Measurements from ENCODE around the gene IST1.

Gene IST1

DNA sequence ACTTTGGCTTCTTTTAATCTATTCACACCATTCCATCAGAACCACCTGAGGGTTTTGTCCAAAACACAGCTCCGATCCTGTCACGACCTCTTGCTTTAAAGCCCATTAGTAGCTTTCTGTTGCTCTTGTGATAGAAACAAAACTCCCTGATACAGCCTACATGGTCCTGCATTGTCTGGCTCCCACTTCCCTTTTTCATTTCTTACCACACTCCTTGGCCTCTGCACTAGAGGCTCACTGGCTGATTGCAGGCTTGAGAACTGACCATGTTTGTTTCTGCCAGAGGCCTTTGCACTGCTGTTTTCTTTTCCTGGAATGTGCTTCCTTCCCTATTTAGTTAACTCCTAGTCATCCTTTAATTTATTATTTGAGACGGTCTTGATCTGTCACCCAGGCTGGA lies 23.7 kb downstream of the IST1 start:
- DNase-seq (ENCODE audit: low read depth in 2 of 2) = no peak

DNA sequence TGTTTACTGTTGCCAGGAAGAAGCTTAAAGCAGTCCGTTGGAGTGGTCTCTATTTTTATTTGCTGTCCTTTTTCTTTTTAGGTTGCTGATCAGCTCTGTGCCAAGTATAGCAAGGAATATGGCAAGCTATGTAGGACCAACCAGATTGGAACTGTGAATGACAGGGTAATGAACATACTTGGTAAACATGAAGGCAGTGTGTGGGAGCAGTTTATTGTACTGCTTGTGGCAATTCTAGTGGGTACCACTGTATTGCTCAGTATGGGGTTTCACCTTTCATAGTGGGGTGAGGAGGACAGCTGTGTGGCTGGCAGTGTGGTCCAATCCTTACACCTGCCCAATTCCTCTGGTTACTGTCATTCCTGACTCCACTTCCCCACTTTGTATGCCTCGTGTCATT lies 25.3 kb downstream of the IST1 start:
- DNase-seq (ENCODE audit: low read depth in 2 of 2) = no peak

DNA sequence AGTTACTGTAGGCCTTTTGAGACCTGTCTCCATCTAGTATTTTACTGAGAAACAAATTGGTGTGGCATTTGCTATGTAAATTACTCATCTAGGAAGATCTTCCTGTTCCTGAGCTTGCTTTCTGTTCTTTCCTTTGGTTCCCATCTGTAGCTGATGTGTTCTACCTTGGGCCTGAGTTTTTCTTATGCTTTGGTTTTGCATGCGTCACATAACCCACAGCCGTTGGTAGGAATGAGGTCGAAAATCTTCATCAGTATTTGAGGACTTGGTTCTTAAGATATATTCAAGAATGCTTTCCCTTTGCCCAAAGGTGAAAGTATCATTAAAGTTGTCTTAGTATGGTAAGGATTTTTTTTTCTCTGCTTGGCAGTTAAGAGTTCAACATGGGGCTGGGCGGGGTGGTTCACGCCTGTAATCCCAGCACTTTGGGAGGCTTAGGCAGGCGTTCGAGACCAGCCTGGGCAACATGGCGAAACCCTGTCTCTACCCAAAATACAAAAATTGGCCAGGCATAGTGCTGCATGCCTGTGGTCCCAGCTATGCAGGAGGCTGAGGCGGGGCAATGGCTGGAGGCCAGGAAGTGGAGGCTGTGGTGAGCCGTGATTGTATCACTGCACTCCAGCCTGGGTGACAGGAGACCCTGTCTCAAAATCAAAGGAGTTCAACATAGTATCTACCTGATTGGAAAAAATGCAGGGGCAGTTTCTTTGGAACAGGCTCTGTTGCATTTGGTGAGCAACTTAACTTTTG lies 28.8 kb downstream of the IST1 start:
- DNase-seq (ENCODE audit: low read depth in 2 of 2) = no peak

DNA sequence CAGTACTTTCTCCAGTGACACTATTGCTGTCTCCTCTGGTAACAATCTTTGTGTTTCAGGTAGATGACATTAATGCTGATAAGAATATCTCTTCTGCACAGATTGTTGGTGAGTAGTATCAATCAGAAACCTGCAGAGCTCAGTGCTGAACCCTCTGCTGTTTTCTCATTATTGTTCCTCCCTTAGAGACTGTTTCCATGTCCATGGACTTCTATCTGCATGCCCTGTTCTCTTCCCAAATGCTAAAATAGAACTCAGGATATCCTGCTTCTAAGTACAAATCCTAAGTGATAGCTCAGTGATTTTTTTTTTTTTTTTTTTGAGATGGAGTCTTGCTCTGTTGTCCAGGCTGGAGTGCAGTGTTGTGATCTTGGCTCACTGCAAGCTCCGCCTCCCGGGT lies 29.4 kb downstream of the IST1 start:
- no peak for DNase-seq (ENCODE audit: low read depth in 2 of 2)

DNA sequence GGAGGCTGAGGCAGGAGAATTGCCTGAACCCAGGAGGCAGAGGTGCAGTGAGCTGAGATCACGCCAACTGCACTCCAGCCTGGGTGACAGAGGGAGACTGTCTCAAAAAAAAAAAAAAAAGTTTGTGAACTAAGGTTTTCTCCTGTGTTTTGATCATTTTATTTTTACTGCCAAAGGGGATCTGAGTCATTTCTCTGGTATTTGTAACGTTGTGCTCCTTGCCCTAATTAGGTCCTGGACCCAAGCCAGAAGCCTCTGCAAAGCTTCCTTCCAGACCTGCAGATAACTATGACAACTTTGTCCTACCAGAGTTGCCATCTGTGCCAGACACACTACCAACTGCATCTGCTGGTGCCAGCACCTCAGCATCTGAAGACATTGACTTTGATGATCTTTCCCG lies 32.1 kb downstream of the IST1 start:
- no peak for DNase-seq (ENCODE audit: low read depth in 2 of 2)

DNA sequence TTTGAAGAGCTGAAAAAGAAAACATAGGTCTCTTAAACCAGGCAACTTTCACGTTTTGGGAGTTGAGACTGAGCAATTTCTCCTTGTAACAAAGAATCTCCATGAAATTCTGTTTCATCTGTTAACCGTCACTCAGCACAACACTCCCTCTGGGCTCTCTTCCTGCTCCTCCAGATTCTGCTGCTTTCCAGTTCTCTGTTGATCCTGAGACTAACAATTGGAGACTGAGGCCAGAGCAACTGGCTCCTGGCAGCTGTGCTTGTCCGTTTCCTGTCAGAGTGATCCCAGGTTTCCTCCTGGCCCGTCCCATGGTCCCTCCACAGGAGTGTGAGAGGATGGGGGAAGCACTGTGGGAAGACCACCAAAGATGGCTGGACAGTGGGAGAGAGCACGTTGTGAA lies 32.5 kb downstream of the IST1 start:
- DNase-seq (ENCODE audit: low read depth in 2 of 2) = no peak

DNA sequence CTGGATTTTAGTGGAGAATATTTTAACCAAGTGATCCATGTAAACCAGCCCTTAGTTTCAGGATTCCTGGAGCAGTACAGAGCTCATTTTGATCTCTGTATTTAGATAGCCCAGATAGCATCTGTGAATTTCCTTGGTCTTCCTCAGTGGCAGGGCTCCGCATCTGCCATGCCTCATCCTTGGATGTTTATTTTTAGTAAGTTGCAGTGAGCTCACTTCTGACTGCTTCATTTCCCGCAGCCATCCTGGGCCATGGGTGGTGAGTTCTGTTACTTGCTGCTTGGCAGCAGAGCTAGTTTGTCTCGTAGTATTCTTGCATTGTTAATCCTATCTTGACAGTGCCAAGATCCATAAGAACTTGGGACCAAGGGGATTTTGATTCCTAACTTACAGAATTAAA lies 33.7 kb downstream of the IST1 start:
- no peak for DNase-seq (ENCODE audit: low read depth in 2 of 2)

DNA sequence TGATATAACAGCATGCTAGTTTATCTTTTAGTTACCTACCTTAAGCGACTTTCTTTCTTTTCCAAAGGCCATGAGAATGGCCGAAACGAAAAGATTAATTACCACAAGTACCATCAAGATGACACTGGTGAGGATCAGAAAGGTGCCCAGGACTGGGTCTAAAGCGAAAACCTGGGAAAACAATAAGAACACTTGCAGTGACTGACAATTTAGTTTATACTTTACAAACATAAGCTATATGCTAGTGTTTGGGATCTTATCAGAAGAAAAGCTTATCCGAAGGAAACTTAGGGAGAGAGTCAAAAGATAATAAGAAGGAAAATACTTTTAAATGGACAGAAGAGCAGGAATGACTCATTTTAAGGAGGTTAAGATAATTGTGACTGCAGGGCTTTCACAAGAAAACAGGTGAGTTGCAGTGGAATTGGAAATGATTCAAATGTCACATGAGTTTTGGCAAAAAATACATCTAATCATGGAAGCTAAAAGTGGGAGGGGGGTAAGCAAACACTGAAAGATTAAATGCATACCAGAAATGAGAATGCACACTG lies 34.8 kb downstream of the IST1 start:
- no peak for DNase-seq (ENCODE audit: low read depth in 2 of 2)

DNA sequence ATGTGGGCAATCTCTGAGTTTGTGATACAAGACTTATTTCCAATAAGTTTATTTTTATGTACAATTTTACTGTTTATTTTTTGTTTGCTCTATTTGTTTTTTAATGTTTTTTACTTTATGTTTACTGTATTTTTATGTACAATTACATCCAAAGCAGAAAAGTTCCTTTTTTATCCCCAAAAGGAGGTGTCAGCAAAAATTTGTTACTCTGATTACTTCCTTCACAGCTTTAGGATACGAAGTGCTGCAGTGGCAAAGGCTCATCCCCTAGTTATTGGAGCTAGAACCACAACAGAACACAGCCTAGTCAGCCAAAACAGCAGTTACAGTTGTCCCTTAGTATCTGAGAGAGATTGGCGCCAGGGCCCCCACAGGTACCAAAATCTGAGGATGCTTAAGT lies 35.7 kb downstream of the IST1 start:
- no peak for DNase-seq (ENCODE audit: low read depth in 2 of 2)

DNA sequence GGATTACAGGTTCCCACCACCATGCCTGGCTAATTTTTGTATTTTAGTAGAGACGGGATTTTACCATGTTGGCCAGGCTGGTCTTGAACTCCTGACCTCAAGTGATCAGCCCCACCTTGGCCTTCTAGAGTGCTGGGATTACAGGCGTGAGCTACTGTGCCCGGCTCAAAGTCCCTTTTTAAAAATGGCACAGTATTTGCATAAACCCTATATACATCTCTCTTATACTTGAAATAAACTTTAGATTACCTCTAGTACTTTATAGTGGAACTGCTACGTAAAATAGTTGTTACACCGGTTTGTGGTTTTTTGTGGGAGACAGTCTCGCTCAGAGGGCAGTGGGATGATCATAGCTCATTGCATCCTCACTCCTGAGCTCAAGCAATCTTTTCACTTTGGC lies 36.3 kb downstream of the IST1 start:
- DNase-seq (ENCODE audit: low read depth in 2 of 2) = no peak

DNA sequence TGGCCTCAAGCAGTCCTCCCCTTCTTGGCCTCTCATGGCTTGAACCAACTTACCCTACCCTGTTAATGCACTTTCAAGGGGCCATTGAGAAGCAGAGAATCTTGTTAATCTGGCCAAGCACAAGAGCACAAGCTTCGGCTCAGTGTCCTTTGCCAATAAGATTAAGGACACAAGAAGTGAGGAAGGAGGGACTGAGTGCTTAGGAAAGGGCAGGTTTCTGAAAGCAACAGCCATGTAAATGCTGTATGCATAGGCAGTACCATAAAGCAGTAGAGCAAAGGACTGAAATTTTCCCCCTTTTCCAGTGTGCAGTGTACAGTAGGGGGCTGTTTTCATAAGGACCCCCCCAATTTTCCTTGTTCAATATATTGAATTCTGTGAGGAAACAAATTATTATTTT lies 37.7 kb downstream of the IST1 start:
- DNase-seq (ENCODE audit: low read depth in 2 of 2) = no peak

DNA sequence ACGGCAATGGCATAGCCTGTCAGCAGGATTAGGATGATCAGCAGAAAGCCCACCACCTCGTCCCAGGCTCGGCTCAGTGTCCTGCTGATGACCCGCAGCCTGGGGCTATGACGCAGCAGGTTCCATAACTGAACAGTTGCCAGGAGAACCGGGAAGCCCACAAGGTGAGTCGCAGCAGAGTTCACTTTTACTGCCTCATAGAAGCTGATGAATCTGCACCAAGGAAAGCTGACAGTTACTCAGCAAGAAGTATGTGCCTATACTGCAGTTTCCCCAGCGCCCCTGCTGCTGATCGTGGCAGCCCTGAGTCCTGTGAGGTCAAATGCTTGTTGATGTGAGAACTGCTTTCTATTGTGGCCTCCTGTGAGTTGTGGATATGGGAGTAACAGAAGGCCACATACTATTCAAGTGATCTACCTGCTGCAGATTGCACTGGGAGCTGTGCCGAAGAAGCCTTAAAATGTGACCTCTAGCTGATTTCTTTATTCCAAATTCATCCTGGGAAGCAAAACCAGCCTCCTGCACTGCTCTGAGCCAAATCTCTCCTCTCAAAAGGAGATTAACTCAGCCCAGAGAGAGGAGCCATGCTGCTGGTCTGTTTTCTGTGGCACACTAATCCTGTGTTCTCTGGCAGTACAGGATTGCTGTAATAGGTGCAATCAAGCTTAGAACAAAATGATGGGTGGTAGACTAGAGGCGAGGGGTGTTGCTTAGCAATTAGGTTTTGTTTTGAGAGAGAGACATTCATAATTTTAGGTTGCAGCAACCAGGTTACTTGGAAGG lies 38.8 kb downstream of the IST1 start:
- no peak for DNase-seq (ENCODE audit: low read depth in 2 of 2)

DNA sequence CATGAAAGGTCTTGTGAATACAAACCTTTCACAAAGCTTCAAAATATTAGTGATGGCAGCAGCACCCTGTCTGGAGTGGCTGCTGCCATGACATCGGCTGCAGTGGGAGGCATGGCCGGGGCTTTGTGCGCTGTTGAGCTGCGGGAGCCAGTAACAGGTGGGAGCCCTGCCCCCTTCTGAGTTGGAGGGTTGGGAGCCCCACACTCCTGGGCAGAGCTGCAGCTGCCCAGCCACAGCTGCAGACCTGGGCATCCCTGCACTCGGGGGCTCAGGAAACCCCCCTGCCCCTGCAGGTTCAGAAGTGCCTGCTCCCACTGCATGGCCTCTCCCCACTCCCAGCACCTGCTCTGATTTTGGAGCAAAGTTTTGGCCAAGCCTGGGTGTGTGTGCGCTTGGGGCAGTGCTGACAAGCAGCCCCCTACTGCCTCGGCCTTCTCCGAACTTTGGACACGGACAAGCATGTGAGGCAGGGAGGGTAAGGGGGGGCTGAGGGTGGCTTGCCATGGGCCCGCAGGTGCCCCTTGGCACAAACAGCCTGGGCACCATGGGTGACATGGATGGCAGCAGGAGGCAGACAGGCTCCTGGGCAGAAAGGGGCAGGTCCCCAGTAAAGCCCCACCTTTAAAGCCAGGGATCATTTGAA lies 42.7 kb downstream of the IST1 start:
- DNase-seq (ENCODE audit: low read depth in 2 of 2) = no peak

DNA sequence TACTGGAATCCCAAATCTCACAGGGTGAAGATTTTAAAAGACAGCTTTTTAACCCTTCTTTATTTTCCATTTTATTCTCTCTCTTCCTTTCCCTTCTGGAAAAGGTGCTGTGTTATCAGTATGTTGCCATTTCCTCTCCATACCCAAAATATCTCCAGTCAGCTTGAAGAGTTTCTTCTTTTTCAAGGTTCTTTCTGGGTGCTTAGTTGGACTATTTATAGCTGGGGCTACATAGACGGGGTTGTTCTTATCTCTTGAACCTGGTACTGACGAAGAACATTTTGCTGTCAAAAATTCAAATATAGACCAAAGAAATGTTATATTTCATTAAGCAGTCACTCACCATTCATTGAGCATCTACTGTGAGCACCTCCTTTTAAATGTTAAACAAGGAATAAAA lies 48.6 kb downstream of the IST1 start:
- no peak for DNase-seq (ENCODE audit: low read depth in 2 of 2)

DNA sequence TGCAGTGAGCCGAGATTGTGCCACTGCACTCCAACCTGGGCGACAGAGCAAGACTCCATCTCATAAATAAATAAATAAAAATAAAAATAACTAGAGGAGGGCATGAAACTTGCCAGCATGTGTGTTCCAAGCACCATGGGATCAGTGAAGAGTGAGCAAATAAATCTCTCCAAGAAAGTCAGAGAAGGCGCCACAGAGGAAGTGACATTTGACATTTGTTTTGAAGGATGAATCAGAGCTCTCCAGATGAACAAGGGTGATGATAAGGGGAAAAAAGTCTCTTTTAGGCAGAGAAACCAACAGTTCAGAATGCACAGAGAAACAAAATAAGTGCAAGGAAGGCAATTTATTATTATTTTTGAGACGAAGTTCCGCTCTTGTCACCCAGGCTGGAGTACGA lies 50.3 kb downstream of the IST1 start:
- DNase-seq (ENCODE audit: low read depth in 2 of 2) = no peak

DNA sequence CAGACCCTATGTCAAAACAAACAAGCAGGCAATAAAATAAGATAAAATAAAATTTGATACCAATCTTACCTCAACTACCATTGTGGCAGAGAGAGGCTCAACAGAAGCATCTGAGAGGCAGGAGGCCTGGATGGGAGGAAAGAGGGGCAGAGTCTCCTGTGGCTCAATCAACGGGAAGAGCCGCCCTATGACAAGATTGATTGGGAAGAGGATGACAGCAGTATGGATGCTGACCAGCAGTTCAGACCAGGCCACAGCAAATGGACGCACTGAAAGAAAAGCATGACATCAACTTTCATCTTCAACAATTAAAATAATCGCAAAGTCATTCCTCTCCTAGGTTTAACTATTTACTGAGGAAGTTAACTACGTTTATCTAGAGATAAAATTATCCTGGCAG lies 57.5 kb downstream of the IST1 start:
- DNase-seq (ENCODE audit: low read depth in 2 of 2) = no peak

DNA sequence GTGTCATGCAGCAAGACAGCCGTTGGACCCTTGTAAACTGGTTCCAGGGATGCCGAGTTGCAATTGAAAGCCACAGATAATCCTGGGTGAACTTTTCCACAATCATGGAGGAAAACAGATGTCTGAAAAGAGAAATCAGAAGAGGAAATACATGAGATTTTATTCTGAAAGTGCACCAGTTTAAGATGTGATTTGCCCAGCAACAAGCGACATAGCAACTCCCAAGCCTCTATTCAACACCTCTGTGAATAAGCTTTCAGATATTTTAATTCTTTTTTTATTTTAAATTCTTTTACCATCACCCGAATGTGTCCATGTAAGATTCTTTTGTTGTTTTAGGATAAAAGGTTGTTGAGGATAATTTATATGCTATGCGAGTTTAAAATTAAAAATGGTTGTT lies 58.8 kb downstream of the IST1 start:
- DNase-seq (ENCODE audit: low read depth in 2 of 2) = no peak

DNA sequence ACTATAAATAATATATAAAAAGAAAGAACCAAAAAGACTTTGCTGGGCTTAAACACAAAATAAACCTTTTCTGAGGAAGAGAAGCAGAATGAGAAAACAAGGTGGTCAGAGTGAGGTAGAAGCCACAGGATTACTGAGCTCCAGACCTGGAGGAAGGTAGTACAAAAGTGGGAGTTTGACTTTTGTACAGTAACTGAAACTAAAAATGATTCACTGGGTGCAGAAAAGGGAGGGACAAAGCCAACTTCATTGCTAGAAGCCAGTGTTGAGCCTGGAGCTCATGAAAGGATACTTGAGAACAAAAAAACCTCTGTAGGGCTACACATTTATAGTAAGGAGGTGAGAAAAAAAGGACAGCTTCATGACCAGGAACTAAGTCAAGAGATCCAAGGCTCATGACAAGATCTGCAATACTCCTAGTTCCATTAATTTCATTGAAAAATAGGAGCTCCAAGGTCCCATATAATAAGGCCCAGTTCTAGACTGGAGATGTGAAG lies 59.4 kb downstream of the IST1 start:
- DNase-seq (ENCODE audit: low read depth in 2 of 2) = no peak

DNA sequence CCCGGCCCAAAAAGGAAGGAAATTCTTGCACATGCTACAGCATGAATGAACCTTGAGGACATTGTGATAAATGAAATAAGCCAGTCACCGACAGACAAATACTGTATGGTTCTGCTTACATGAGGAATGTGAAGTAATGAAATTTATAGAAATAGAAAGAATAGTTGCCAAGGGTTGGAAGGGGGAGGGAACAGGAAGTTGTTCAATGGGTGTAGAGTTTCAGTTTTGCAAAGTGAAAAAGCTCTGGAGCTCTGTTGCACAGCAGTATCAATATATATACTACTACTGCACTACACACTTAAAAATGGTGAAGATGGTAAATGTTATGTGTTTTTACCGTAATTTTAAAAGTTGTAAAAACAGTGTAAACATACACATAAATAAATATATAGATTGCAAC lies 61.2 kb downstream of the IST1 start:
- DNase-seq (ENCODE audit: low read depth in 2 of 2) = no peak

DNA sequence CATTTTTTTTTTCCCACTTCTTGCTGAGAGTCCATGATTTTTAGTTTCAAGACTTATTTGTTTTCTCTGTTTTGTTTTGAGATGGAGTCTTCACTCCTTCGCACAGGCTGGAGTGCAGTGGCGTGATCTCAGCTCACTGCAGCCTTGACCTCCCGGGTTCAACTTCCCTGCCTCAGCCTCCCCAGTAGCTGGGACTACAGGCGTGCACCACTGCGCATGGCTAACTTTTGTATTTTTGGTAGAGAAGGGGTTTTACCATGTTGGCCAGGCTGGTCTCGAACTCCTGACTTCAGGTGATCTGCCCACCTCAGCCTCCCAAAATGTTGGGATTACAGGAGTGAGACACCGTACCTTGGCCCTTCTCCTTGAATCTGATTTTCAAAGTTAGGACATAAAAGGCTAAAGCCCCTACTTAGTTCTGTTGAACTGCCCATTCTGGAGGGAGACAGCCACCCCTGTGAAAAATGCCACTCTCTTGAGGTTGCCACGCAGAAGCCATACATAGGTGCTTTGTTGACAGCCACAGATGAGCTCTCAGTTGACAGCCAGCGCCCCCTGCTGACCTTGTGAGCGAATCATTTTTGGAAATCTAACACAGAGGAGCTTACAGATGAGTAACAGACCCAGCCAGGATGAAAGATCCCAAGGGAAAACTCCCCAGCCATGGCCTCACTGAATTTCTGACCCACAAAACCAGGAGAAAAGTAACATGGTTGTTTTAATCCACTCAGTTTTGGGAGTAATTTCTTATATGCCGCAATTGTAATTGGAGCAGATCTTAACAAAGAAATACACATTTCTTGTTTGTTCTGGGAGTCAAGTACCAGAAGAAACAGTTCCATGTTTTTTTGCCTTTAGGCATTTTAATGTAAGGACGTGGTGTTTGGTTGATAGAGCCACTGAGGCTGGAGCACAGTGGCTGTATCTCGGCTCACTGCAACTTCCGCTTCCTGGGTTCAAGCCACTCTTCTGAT lies 66.0 kb downstream of the IST1 start:
- DNase-seq (ENCODE audit: low read depth in 2 of 2) = peak; percentile 74 to 77

DNA sequence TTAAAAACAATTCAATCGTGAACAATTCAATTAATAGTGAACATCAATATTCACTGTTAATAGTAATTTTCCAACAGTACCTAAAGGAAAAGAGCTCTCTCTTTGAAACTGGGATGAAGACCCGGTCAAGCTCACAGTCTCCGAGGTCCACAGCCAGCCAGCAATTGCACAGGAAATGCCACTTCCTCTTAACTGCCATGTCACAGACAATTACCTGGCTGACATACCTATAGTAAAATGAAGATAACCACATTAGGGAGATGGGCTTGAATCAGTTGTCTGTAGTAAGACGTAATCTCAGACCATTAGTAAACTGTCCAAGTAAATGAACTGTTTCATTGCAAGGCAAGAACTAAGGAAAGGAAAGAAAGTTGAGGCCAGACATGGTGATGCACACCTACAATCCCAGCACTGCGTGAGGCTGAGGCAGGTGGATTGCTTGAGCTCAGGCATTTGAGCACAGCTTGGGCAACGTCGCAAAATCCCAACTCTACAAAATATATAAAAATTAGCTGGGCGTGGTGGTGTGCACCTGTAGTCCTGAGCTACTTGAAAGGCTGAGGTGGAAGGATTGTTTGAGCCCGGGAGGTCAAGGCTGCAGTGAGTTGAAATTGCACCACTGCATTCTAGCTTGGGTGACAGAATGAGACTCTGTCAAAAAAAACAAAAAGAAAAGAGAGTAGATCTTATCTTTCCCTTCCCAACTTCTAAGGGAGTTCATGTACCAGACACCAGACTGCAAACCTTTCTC lies 68.0 kb downstream of the IST1 start:
- DNase-seq (ENCODE audit: low read depth in 2 of 2) = no peak
